Transverse colon (tissue), 4 donors: ENCODE results near the gene LDHD. TPM values are rescaled to one million over a fixed set of nuclear protein-coding genes. Genes with fewer than 3 reads are reported as not detected.

Experiments
- DNase-seq: peaks from one replicate; pipeline ENCODE4 v3.0.0-alpha.2; 2019
- H3K27ac ChIP-seq, 4 donors: fragments of 200-600 bp; sonication (generic); 2 replicates each; pipeline ENCODE4 v1.5.1; 2016 to 2018; ENCODE audit warnings: inconsistent platforms in 4 of 4
- H3K27me3 ChIP-seq: fragments of 200-600 bp; sonication (generic); 2 replicates; pipeline ENCODE4 v1.5.1; 2017; ENCODE audit warnings: inconsistent platforms
- H3K36me3 ChIP-seq, 4 donors: fragments of 200-600 bp; sonication (generic); 2 replicates each; pipeline ENCODE4 v1.5.1; 2017 to 2019; ENCODE audit warnings: inconsistent platforms in 4 of 4
- H3K4me1 ChIP-seq, 4 donors: fragments of 200-600 bp; sonication (generic); 2 replicates each; pipeline ENCODE4 v1.5.1; 2017 to 2020; ENCODE audit warnings: inconsistent platforms in 4 of 4
- H3K4me3 ChIP-seq, 4 donors: fragments of 200-600 bp; sonication (generic); 1 replicate in 1 of 4; 2 replicates in 3 of 4; pipeline versions ENCODE4 v1.5.1 to v1.6.1; 2017 to 2019; ENCODE audit warnings: inconsistent platforms in 4 of 4
- H3K9me3 ChIP-seq, 2 donors: fragments of 200-600 bp; sonication (generic); 2 replicates each; pipeline ENCODE4 v1.5.1; 2017 to 2019; ENCODE audit warnings: inconsistent platforms in 2 of 2
- EP300 ChIP-seq: sonication (generic); formaldehyde crosslinking; IDR thresholded peaks from one replicate; pipeline ENCODE4 v1.6.1; 2017; ENCODE audit warnings: antibody characterized with exemption, low read depth
- POLR2A ChIP-seq: fragments of 450-650 bp; IDR thresholded peaks from one replicate; pipeline ENCODE4 v1.6.1; 2016; ENCODE audit warnings: antibody characterized with exemption, mild to moderate bottlenecking, moderate library complexity
- POLR2AphosphoS5 ChIP-seq, 3 donors: sonication (generic); formaldehyde crosslinking; IDR thresholded peaks; one replicate each; pipeline ENCODE4 v1.6.1; 2016; ENCODE audit warnings: antibody characterized with exemption in 3 of 3
- WGBS, 2 donors: methylation state at CpG; one replicate each; pipeline ENCODE4 v1.1.5; 2018; ENCODE audit warnings: low coverage in 1 of 2; 5-methylcytosine and 5-hydroxymethylcytosine counted together
- in situ Hi-C, 4 donors: fragments of 200-750 bp; cut with MboI; loops; one replicate each; pipeline versions ENCODE4 v1.15.0 to v1.15.1; 2017; ENCODE audit warnings: low sequenced_read_pairs in 3 of 4, low pct_ligation_motif_present in 1 of 4, low pct_unique_long_range_greater_than_20kb in 1 of 4
- intact Hi-C: fragments of 100-400 bp; cut with DNase I; formaldehyde crosslinking; loops from one replicate; pipeline ENCODE4 v1.15.1; 2023; ENCODE audit warnings: low total_unique reads
- total RNA-seq, 4 donors: library from RNA; depleted of rRNA; stranded (reverse); fragments of >200 nt; gene quantifications; one replicate each; pipeline ENCODE4 v1.1.0, GENCODE V29; 2016
- TF ChIP-seq, protein P1 (sequence below), 5 experiments: fragments of 200-600 bp in 3 of 5; fragments of 450-650 bp in 2 of 5; sonication (generic) in 3 of 5; IDR thresholded peaks; 1 replicate in 2 of 5; 2 replicates in 3 of 5; pipeline ENCODE4 v1.5.1; 2016 to 2017; ENCODE audit warnings: antibody characterized with exemption in 5 of 5, inconsistent platforms in 3 of 5, mild to moderate bottlenecking in 2 of 5, moderate library complexity in 1 of 5

LDHD gene
- total RNA-seq, 4 donors from 2014 or later: 38.4 to 198 (median 104) TPM

DNA sequence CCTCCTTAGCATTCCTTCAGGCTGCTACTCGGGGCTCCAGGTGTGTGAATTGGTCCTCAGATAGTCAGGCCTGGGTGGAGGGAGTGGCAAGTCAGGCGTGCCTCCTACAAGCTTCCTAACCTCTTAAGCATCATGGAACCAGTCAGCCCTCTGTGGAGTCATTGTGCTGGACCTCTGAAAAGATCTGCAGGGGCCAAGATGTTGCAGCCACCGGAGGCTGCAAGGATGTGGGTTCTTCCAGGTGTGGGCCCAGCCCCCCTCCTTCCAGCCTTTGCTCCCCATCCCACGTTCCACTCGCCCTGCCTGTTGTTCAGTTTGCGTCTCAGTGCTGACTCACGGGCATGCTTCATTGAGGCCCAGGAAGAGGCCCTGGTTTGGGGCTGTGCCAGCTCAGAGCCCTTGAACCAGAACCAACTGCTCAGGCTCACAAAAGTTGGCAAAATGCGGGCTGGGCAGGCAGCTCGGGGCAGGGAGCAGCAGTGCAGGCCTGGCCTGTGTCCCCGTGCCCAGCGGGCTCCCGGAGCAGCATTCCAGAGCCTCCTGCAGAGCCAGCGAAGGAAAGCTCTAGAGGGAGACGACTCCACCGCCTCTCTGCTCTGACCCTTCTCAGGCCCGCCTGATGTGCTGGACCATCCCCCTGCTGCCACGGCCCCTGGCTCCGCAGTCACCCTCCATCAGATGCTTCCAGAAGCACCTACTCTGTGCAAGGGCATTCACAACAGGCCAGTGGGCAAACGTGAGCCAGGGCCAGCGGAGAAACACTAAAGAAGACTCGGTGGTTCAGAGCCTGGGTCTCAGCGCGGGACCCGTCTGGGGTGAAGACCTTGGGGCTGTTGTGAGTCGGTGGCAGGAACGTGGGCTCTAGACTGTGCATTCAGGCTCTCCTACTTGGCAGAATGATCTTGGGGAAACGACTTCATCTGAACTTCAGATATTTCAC is 7.5 kb downstream of the LDHD start:
- in situ Hi-C loops: loop anchor here (5.0 to 25.0 kb wide), 3 partner anchors 107 to 397 kb away; partner anchors contain the start of genes ZNRF1 (in 2 of the 4) and MLKL (in 1 of the 4)
- peak overlapping the region; percentile 69 to 90 (median 80) for H3K27ac ChIP-seq
- intact Hi-C loops: no loop called here
- no peaks in the 10 kb centered on the region for H3K9me3 ChIP-seq
- no peaks in the 10 kb centered on the region for H3K27me3 ChIP-seq
- H3K4me3 ChIP-seq: no peak overlapping the region
- H3K4me1 ChIP-seq: peaks cover 45 to 78% (median 56%) of the 10 kb centered on the region in 4 donors
- DNase-seq: peak; percentile 83
- TF ChIP-seq POLR2AphosphoS5 (IDR thresholded peaks at IDR 0.05): peak; percentile 24 to 51 (median 48)
- TF ChIP-seq POLR2A: no peak
- TF ChIP-seq, protein P1, sequence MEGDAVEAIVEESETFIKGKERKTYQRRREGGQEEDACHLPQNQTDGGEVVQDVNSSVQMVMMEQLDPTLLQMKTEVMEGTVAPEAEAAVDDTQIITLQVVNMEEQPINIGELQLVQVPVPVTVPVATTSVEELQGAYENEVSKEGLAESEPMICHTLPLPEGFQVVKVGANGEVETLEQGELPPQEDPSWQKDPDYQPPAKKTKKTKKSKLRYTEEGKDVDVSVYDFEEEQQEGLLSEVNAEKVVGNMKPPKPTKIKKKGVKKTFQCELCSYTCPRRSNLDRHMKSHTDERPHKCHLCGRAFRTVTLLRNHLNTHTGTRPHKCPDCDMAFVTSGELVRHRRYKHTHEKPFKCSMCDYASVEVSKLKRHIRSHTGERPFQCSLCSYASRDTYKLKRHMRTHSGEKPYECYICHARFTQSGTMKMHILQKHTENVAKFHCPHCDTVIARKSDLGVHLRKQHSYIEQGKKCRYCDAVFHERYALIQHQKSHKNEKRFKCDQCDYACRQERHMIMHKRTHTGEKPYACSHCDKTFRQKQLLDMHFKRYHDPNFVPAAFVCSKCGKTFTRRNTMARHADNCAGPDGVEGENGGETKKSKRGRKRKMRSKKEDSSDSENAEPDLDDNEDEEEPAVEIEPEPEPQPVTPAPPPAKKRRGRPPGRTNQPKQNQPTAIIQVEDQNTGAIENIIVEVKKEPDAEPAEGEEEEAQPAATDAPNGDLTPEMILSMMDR (IDR thresholded peaks at IDR 0.05): no peak
- no peaks in the 10 kb centered on the region for H3K36me3 ChIP-seq
- WGBS, 2 donors: 20 to 54% methylated on average over 1 to 27 of the region's 27 CpGs

DNA sequence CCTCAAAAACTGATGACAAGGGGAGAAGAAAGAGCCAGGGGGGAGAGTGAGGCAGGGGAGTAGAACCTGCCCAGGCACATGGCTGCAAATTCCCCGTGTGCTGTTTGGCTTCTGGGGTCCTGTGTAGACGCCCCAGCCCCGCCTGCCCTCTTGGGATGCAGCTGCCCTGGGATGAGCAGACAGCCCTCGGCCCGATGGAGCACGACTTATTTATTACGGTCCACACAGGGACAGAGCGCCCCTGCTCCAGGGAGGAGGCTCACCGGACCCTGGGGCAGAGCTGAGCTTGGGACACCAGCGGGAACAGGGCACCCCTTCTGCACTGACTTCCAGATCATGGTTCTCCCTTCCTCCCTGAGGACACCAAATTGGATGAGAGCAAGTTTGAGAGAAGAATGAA is 9.1 kb downstream of the LDHD start:
- intact Hi-C loops: no loop called here
- peak overlapping the region; percentile 69 to 90 (median 80) for H3K27ac ChIP-seq
- WGBS, 2 donors: 80 to 86% methylated on average over 1 to 10 of the region's 10 CpGs

DNA sequence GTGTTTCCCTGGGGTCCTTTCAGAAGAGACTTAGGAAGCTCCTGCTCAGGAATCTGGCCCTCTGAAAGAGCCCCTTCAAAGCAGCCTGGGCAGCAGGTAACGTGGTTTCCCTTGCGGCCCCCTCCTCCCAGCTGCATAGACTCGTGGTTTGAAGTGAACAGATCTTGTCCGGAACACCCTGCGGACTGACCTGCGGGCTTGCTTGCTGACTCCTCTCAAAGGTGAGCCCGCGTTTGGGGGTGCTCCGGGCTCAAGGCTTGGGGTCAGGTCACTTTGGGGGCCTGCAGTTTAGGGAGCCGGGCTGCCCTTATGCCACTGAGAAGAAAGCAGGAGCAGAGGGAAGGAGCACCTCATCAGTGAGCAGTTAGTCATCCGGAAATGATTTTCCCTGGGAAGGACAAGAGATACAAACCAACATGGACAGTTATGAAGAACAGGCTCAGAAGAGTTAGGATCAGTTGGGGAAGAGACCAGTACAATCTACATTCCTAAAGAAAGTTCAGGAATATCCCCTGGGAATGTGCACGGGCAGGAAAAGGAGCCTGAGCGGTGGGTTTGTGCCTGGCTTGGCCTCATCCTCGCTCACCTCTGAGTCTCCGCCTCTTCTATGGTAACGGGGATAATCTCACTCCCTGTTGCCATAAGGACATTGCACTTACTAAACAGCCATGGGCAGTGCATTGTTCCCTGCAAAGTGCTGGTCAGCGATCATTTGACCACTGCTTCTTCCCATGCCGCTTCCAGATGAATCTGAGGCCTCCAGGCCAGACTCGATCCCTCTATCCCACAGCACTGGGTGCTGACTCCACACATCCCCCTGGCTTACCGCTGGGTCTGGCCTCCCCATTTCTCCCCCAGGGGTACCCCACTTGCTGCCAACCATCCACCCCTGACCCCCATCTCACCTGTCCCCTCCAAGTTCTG is 10.0 kb downstream of the LDHD start:
- no peaks in the 10 kb centered on the region for H3K36me3 ChIP-seq
- H3K27me3 ChIP-seq: no peaks in the 10 kb centered on the region
- in situ Hi-C loops: loop anchor here (5.0 to 25.0 kb wide), 3 partner anchors 104 to 394 kb away; partner anchors contain the start of genes ZNRF1 (in 2 of the 4) and MLKL (in 1 of the 4)
- 92 to 100% methylated on average over 1 to 20 of the region's 20 CpGs for WGBS, 2 donors
- H3K4me3 ChIP-seq: no peak overlapping the region
- no peaks in the 10 kb centered on the region for H3K9me3 ChIP-seq
- H3K27ac ChIP-seq: peak overlapping the region; percentile 69 to 90 (median 76)
- no peak for DNase-seq
- TF ChIP-seq EP300: no peak
- no peak for TF ChIP-seq POLR2AphosphoS5 (IDR thresholded peaks at IDR 0.05)
- TF ChIP-seq, protein P1 (IDR thresholded peaks at IDR 0.05): no peak
- TF ChIP-seq POLR2A: no peak
- peaks cover 45 to 71% (median 56%) of the 10 kb centered on the region in 4 donors for H3K4me1 ChIP-seq
- intact Hi-C loops: no loop called here

More for the DNA sequence above, 9.1 kb downstream of the LDHD start:
- in situ Hi-C loops: loop anchor here (5.0 to 25.0 kb wide), 3 partner anchors 105 to 395 kb away; partner anchors contain the start of genes ZNRF1 (in 2 of the 4) and MLKL (in 1 of the 4)
- DNase-seq: no peak
- Histone ChIP-seq H3K36me3 (no peaks in the 10 kb centered on the region), H3K9me3 (no peaks in the 10 kb centered on the region), H3K27me3 (no peaks in the 10 kb centered on the region), H3K4me3 (no peak overlapping the region), H3K4me1 (peaks cover 45 to 78% (median 56%) of the 10 kb centered on the region in 4 donors)
- TF ChIP-seq POLR2AphosphoS5 (IDR thresholded peaks at IDR 0.05) (no peak), POLR2A (no peak), EP300 (no peak)
- TF ChIP-seq, protein P1 (IDR thresholded peaks at IDR 0.05): no peak
